BE2C (cell line): ENCODE measurements around the gene PRRG2.
A peak's percentile ranks its signal among the peaks of the same experiment; 100 is the strongest.

Experiments used
- DNase-seq: peaks from one replicate; pipeline ENCODE4 v3.0.0-alpha.2; 2020
- H3K27me3 ChIP-seq: fragments of 250-450 bp; sonication (Bioruptor Pico); 2 replicates; pipeline ENCODE4 v1.5.1; 2020; ENCODE audit warnings: mild to moderate bottlenecking
- H3K36me3 ChIP-seq: fragments of 250-450 bp; sonication (Bioruptor Pico); 2 replicates; pipeline ENCODE4 v1.5.1; 2020; ENCODE audit warnings: mild to moderate bottlenecking
- H3K4me1 ChIP-seq: fragments of 250-450 bp; sonication (Bioruptor Pico); 2 replicates; pipeline ENCODE4 v1.5.1; 2020
- H3K4me3 ChIP-seq: 2 replicates; pipeline ENCODE4 v1.5.1; 2011; ENCODE audit warnings: low read depth, low read length
- H3K9me3 ChIP-seq: fragments of 250-450 bp; sonication (Bioruptor Pico); 2 replicates; pipeline ENCODE4 v1.5.1; 2020
- TF ChIP-seq, protein P1 (sequence below): IDR thresholded peaks from 2 replicates; pipeline ENCODE4 v1.5.1; 2012; ENCODE audit warnings: mild to moderate bottlenecking, low read depth, low read length

Gene PRRG2

DNA sequence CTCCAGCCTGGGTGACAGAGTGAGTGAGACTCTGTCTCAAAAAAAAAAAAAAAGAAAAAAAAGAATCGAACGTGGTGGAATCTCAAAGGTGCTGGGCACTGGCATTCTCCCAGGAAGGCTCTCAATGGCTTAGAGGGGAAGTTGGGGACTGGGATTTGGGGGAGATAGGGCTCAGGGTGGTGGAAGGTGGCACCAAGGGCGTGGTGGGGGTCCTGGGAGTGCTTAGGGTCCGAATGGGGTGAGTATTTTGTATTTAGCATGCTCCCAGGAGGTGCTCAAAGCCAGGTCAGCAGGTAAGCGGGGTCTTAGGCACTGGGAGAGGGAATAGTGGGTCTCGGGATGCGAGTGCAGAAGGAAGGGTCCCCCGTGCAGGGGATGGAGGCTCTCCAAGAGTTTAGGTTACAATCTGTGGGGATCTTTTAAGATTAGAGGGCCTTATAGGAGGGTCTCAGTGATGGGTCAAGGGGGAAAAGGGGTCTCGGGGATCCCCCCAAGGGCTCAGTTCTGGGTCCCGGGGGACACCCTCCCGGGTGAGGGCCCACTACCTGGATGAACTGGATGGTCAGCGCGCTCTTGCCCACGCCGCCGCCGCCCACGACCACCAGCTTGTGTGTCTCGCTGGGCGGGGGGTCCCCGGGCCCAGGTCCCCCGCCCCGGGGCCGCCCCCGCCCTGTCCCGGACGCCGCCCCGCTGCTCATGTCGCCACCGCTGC is 58.4 kb downstream of the PRRG2 start:
- TF ChIP-seq, protein P1, sequence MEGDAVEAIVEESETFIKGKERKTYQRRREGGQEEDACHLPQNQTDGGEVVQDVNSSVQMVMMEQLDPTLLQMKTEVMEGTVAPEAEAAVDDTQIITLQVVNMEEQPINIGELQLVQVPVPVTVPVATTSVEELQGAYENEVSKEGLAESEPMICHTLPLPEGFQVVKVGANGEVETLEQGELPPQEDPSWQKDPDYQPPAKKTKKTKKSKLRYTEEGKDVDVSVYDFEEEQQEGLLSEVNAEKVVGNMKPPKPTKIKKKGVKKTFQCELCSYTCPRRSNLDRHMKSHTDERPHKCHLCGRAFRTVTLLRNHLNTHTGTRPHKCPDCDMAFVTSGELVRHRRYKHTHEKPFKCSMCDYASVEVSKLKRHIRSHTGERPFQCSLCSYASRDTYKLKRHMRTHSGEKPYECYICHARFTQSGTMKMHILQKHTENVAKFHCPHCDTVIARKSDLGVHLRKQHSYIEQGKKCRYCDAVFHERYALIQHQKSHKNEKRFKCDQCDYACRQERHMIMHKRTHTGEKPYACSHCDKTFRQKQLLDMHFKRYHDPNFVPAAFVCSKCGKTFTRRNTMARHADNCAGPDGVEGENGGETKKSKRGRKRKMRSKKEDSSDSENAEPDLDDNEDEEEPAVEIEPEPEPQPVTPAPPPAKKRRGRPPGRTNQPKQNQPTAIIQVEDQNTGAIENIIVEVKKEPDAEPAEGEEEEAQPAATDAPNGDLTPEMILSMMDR = no peak
- Histone ChIP-seq H3K4me1 (peaks cover 8% of the 10 kb centered on the region), H3K9me3 (no peaks in the 10 kb centered on the region), H3K27me3 (no peaks in the 10 kb centered on the region), H3K36me3 (no peaks in the 10 kb centered on the region; the same call in 1 of the 2 replicates), H3K4me3 (peak overlapping the region; percentile 49)
- DNase-seq = no peak

DNA sequence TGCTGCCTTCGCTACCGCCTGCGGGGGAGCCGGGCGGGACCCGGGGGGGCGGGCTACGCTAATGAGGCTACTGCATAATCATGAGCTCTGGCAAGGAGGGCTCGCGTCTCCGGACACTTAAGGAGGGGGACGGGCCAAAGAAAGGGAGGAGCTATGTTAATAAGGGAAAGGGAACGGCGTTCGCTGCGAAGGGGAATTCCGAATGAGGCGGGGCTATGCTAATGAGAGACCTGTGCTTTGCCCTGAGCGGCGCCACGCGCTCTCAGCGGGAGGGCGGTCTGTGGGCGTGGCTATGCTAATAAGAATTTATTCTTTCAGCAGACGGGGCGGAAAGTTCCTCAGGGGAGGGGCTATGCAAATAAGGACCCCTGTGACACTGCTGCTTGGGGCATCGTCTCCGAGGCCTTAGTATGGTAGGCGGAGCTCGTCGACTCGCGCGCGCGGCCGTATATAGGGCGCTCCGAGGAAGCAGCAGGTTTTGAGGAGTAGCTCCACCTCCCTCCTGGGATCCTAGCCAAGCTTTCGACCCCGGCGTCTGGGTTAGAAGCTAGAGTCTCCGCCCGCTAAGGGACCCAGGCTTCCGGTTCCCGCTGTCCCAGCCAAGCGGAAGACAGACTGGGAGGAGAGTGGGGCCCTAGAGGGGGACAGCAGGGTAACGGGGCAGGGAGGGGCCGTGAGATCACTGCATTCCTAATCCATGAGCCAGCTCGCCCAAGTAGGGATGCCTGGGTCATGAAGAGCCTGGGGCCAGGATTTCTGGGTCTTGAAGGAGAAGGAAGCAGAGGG is 59.2 kb downstream of the PRRG2 start, which contains the start of gene RRAS:
RRAS (minus strand) TSS at position 31 of the 786 bp plus-strand sequence. CDS start 45 bp downstream, outside the sequence.
- peak within 1 kb of the TSS; percentile 51 for H3K4me3 ChIP-seq
- H3K27me3 ChIP-seq = no peaks in the 10 kb centered on the region
- peaks cover 8% of the 10 kb centered on the region for H3K4me1 ChIP-seq
- peak; percentile 100 for DNase-seq
- peaks cover 3% of the 10 kb centered on the region; the same call in 1 of the 2 replicates for H3K36me3 ChIP-seq
- H3K9me3 ChIP-seq = no peaks in the 10 kb centered on the region
- TF ChIP-seq, protein P1 = no peak
